Measurements from ENCODE around the gene FAM20B. TPM values are rescaled to one million over a fixed set of nuclear protein-coding genes. Genes with fewer than 3 reads are reported as not detected.

Gene FAM20B
- total and polyA plus RNA-seq, 2 of the 13 experiments (the other 11 are each of a cell fraction or from before 2014, with no cell fraction given): 13.8 to 26.9 TPM

GRCh38 chr1:179104611-179105250, 79.0 kb downstream of the FAM20B start (continued):
- TF ChIP-seq ZNF251 (CRISPR knock-in tag; IDR thresholded peaks at IDR 0.05) (no peak), ZEB1 (IDR thresholded peaks at IDR 0.05; ENCODE audit: insufficient replicate concordance, low read depth) (no peak), MTA1 (CRISPR knock-in tag; IDR thresholded peaks at IDR 0.05; ENCODE audit: borderline replicate concordance) (no peak), PHF20 (CRISPR knock-in tag; IDR thresholded peaks at IDR 0.05) (no peak), ZNF550 (CRISPR knock-in tag; IDR thresholded peaks at IDR 0.05; ENCODE audit: borderline replicate concordance) (no peak), GTF3A (CRISPR knock-in tag; conservative IDR thresholded peaks at IDR 0.05) (no peak), ASH2L (IDR thresholded peaks at IDR 0.05; ENCODE audit: insufficient read length, low read depth, low read length) (peak; percentile 60), CREB3 (CRISPR knock-in tag; IDR thresholded peaks at IDR 0.05) (no peak), REPIN1 (CRISPR knock-in tag; IDR thresholded peaks at IDR 0.05; ENCODE audit: borderline replicate concordance, low read depth) (no peak), XBP1 (CRISPR knock-in tag; IDR thresholded peaks at IDR 0.05) (no peak), TCF12 (IDR thresholded peaks at IDR 0.05) (no peak), TCF12 (CRISPR knock-in tag; IDR thresholded peaks at IDR 0.05) (no peak), HCFC1 (IDR thresholded peaks at IDR 0.05; ENCODE audit: low read depth, low read length) (no peak), PAWR (CRISPR knock-in tag; IDR thresholded peaks at IDR 0.05; ENCODE audit: borderline replicate concordance) (no peak), SMC3 (IDR thresholded peaks at IDR 0.05; ENCODE audit: low read length) (no peak), RXRB (CRISPR knock-in tag; IDR thresholded peaks at IDR 0.05; ENCODE audit: borderline replicate concordance) (peak; percentile 95), MBNL3 (CRISPR knock-in tag; conservative IDR thresholded peaks at IDR 0.05) (no peak), MNT (IDR thresholded peaks at IDR 0.05) (peak; percentile 12; the same call in 1 of the 2 replicates), ZNF784 (CRISPR knock-in tag; IDR thresholded peaks at IDR 0.05; ENCODE audit: borderline replicate concordance) (no peak), SSRP1 (CRISPR knock-in tag; IDR thresholded peaks at IDR 0.05) (peak; percentile 76; the same call in 1 of the 2 replicates)
- TF ChIP-seq, protein P1, sequence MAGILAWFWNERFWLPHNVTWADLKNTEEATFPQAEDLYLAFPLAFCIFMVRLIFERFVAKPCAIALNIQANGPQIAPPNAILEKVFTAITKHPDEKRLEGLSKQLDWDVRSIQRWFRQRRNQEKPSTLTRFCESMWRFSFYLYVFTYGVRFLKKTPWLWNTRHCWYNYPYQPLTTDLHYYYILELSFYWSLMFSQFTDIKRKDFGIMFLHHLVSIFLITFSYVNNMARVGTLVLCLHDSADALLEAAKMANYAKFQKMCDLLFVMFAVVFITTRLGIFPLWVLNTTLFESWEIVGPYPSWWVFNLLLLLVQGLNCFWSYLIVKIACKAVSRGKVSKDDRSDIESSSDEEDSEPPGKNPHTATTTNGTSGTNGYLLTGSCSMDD (CRISPR knock-in tag; IDR thresholded peaks at IDR 0.05): no peak
- TF ChIP-seq, protein P2, sequence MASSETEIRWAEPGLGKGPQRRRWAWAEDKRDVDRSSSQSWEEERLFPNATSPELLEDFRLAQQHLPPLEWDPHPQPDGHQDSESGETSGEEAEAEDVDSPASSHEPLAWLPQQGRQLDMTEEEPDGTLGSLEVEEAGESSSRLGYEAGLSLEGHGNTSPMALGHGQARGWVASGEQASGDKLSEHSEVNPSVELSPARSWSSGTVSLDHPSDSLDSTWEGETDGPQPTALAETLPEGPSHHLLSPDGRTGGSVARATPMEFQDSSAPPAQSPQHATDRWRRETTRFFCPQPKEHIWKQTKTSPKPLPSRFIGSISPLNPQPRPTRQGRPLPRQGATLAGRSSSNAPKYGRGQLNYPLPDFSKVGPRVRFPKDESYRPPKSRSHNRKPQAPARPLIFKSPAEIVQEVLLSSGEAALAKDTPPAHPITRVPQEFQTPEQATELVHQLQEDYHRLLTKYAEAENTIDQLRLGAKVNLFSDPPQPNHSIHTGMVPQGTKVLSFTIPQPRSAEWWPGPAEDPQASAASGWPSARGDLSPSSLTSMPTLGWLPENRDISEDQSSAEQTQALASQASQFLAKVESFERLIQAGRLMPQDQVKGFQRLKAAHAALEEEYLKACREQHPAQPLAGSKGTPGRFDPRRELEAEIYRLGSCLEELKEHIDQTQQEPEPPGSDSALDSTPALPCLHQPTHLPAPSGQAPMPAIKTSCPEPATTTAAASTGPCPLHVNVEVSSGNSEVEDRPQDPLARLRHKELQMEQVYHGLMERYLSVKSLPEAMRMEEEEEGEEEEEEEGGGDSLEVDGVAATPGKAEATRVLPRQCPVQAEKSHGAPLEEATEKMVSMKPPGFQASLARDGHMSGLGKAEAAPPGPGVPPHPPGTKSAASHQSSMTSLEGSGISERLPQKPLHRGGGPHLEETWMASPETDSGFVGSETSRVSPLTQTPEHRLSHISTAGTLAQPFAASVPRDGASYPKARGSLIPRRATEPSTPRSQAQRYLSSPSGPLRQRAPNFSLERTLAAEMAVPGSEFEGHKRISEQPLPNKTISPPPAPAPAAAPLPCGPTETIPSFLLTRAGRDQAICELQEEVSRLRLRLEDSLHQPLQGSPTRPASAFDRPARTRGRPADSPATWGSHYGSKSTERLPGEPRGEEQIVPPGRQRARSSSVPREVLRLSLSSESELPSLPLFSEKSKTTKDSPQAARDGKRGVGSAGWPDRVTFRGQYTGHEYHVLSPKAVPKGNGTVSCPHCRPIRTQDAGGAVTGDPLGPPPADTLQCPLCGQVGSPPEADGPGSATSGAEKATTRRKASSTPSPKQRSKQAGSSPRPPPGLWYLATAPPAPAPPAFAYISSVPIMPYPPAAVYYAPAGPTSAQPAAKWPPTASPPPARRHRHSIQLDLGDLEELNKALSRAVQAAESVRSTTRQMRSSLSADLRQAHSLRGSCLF (CRISPR knock-in tag; IDR thresholded peaks at IDR 0.05; ENCODE audit: borderline replicate concordance): no peak
